K562 (cell line): ENCODE results near the gene POU2F1. TPM values are rescaled to one million over a fixed set of nuclear protein-coding genes. Genes with fewer than 3 reads are reported as not detected.
A peak's percentile ranks its signal among the peaks of the same experiment; 100 is the strongest.

Source experiments
- ATAC-seq: fragments of 200-7000 bp; cut with Tn5 transposase; 3 replicates; pipeline ENCODE4 v1.9.1; 2020; ENCODE audit warnings: moderate library complexity
- BruUV-seq: library from RNA; stranded (reverse); fragments of 400-500 nt; replicated peaks from 2 replicates; lab custom pipeline; 2021; lab: Mats Ljungman, UMichigan
- CTCF ChIA-PET: fragments of 300-600 bp; formaldehyde crosslinking; extraction: SDS; loops from one replicate; lab custom pipeline; 2021; ENCODE audit warnings: low intra/inter-chr PET ratio; lab: Yijun Ruan, JAX
- POLR2A ChIA-PET: fragments of 300-600, 350-650 bp; sonication (Branson Sonifier 250); formaldehyde crosslinking; extraction: SDS; loops from one replicate; lab custom pipeline; 2021; ENCODE audit warnings: antibody characterized with exemption, inconsistent platforms; lab: Yijun Ruan, JAX
- DNase-seq, 4 experiments: peaks; one replicate each; pipeline versions ENCODE4 v3.0.0 to v3.0.0-alpha.2; 2011 to 2018; ENCODE audit warnings: low spot score in 3 of 4, mixed read lengths in 3 of 4; ENCODE audit errors: extremely low read depth in 1 of 4
- FAIRE-seq: peaks from 2 replicates; lab custom pipeline; 2011; peaks lifted over from hg19 to GRCh38; lab: Jason Lieb, UNC
- H2AFZ ChIP-seq: 2 replicates; pipeline ENCODE4 v1.6.0; 2011; ENCODE audit warnings: low read depth, low read length, control low read depth, inconsistent platforms
- H3K27ac ChIP-seq: fragments of 200-600 bp; 3 replicates; pipeline ENCODE4 v1.8.0; 2011; ENCODE audit warnings: low read depth, mild to moderate bottlenecking, control low read depth, inconsistent platforms, low read length, moderate library complexity, mixed read lengths; ENCODE audit errors: extremely low read depth
- H3K27me3 ChIP-seq, 2 experiments: fragments of 300-600 bp in 1 of 2; 2 replicates in 1 of 2; 3 replicates in 1 of 2; pipeline versions ENCODE4 v1.6.0 to v1.8.0; 2011; ENCODE audit warnings: inconsistent platforms in 2 of 2, low read length in 2 of 2, mild to moderate bottlenecking in 1 of 2, mixed read lengths in 1 of 2, moderate library complexity in 1 of 2; ENCODE audit not compliant: control insufficient read depth in 2 of 2, insufficient read depth in 2 of 2
- H3K36me3 ChIP-seq: fragments of 300-600 bp; 3 replicates; pipeline ENCODE4 v1.8.0; 2011; ENCODE audit warnings: mild to moderate bottlenecking, low read length, inconsistent platforms; ENCODE audit not compliant: control insufficient read depth, insufficient read depth
- H3K4me1 ChIP-seq, 2 experiments: fragments of 200-600 bp in 1 of 2; replicated peaks in 1 of 2; 2 replicates in 1 of 2; 3 replicates in 1 of 2; pipeline versions ENCODE4 v1.5.1 to v1.8.0; 2011; ENCODE audit warnings: inconsistent platforms in 2 of 2, low read length in 2 of 2, mild to moderate bottlenecking in 1 of 2, mixed read lengths in 1 of 2, moderate library complexity in 1 of 2; ENCODE audit not compliant: control insufficient read depth in 2 of 2, insufficient read depth in 2 of 2
- H3K4me2 ChIP-seq: 2 replicates; pipeline ENCODE4 v1.6.1; 2011; ENCODE audit warnings: low read length, control low read depth, inconsistent platforms, mixed read lengths; ENCODE audit not compliant: insufficient read depth
- H3K4me3 ChIP-seq: fragments of 200-600 bp; sonication (generic), shearing (Covaris generic); 2 replicates; pipeline ENCODE4 v1.5.1; 2016; ENCODE audit warnings: control low read depth, inconsistent platforms
- H3K79me2 ChIP-seq: fragments of 200-600 bp; 3 replicates; pipeline ENCODE4 v1.8.0; 2011; ENCODE audit warnings: low read length, inconsistent platforms; ENCODE audit not compliant: control insufficient read depth, insufficient read depth
- H3K9ac ChIP-seq, 2 experiments: 2 replicates each; pipeline versions ENCODE4 v1.6.0 to v1.6.1; 2011; ENCODE audit warnings: low read depth in 2 of 2, low read length in 2 of 2, control low read depth in 1 of 2, inconsistent platforms in 1 of 2, mild to moderate bottlenecking in 1 of 2, mixed read lengths in 1 of 2; ENCODE audit not compliant: insufficient read depth in 1 of 2
- H3K9me1 ChIP-seq: one replicate; pipeline ENCODE4 v1.6.0; 2011; ENCODE audit warnings: inconsistent platforms, mild to moderate bottlenecking, low read length, moderate library complexity; ENCODE audit not compliant: control insufficient read depth, insufficient read depth
- H3K9me3 ChIP-seq: replicated peaks from 2 replicates; pipeline ENCODE4 v1.5.1; 2011; ENCODE audit warnings: low read depth, low read length, inconsistent platforms; ENCODE audit not compliant: control insufficient read depth, insufficient read depth
- H4K20me1 ChIP-seq: replicated peaks from 2 replicates; pipeline ENCODE4 v1.6.1; 2011; ENCODE audit warnings: low read length, inconsistent platforms, mixed read lengths; ENCODE audit not compliant: control insufficient read depth, insufficient read depth
- ARID2 ChIP-seq: fragments of 450-650 bp; IDR thresholded peaks from 2 replicates; pipeline ENCODE4 v1.6.1; 2017; ENCODE audit warnings: antibody characterized with exemption, mild to moderate bottlenecking
- CXXC5 ChIP-seq: fragments of 250-450 bp; sonication (Bioruptor Pico); IDR thresholded peaks from 2 replicates; pipeline ENCODE4 v1.8.0; 2022; ENCODE audit warnings: inconsistent platforms, mild to moderate bottlenecking, moderate library complexity
- MITF ChIP-seq: IDR thresholded peaks from 2 replicates; pipeline ENCODE4 v1.6.1; 2014; ENCODE audit warnings: antibody characterized with exemption
- PRDM10 ChIP-seq: fragments of 450-650 bp; IDR thresholded peaks from 2 replicates; pipeline ENCODE4 v1.6.1; 2018; ENCODE audit not compliant: partially characterized antibody
- ZNF436 ChIP-seq: fragments of 250-450, 450-650 bp; sonication (Bioruptor Pico); formaldehyde crosslinking; IDR thresholded peaks from 2 replicates; pipeline ENCODE4 v1.7.0; 2020; ENCODE audit warnings: mild to moderate bottlenecking
- WGBS: fragments of 100-300 bp; shearing (Covaris generic); methylation state at CpG from one replicate; pipeline ENCODE4 v1.1.6; 2016; ENCODE audit warnings: low coverage, mixed read lengths; ENCODE audit not compliant: insufficient coverage; ENCODE audit errors: missing lambda C conversion rate; 5-methylcytosine and 5-hydroxymethylcytosine counted together
- in situ Hi-C: fragments of 300-500 bp; cut with MboI; formaldehyde crosslinking; loops from 4 replicates; pipeline ENCODE4 v1.15.0; 2018; ENCODE audit warnings: inconsistent platforms, mixed read lengths
- intact Hi-C: fragments of 100-400 bp; cut with micrococcal nuclease; formaldehyde crosslinking; loops from 2 replicates; pipeline ENCODE4 v1.14.2; 2022
- polyA plus RNA-seq, 8 experiments: library from polyadenylated mRNA; depleted of rRNA in 4 of 8; stranded (reverse) in 5 of 8; unstranded in 3 of 8; fragments of >200 nt; fragmentation: Nextera tagmentation in 2 of 8; fragmentation: Illumina TruSeq in 1 of 8; extraction: Ambion mirVana in 2 of 8; extraction: Trizol in 1 of 8; gene quantifications; 2 replicates each; pipeline versions ENCODE4 v1.2.1 to v1.2.3, GENCODE V29; 2011 to 2014; ENCODE audit warnings: inconsistent platforms in 1 of 8, missing spikeins in 1 of 8
- total RNA-seq, 7 experiments: library from RNA; depleted of rRNA in 6 of 7; stranded (reverse); fragments of >200 nt in 6 of 7; fragmentation: Illumina TruSeq in 2 of 7; extraction: Trizol in 2 of 7; gene quantifications; 2 replicates each; pipeline versions ENCODE4 v1.2.1 to v1.2.3, GENCODE V29; 2011 to 2021; ENCODE audit warnings: low replicate concordance in 1 of 7

The POU2F1 gene
- total and polyA plus RNA-seq, 9 of the 15 experiments (the other 6 are each of a cell fraction or from before 2014, with no cell fraction given), result 2.6 to 22.3 (median 8.8) TPM

- FAIRE-seq (no peak), ATAC-seq (no peak), DNase-seq (no peak)
- no peaks in the 10 kb centered on the region; the same call in 1 of the 2 replicates for H3K9me3 ChIP-seq
- H3K4me1 ChIP-seq, result peaks cover 5 to 38% of the 10 kb centered on the region in 2 experiments; a peak in 4 of 5 replicates
- H3K4me3 ChIP-seq, result no peak overlapping the region
- H3K79me2 ChIP-seq, result peaks cover 87% of the 10 kb centered on the region
- WGBS, result 94% methylated on average over 2 of the region's 2 CpGs
- H4K20me1 ChIP-seq, result no peaks in the 10 kb centered on the region; the same call in 1 of the 2 replicates
- BruUV-seq, result no TSS peak
- intact Hi-C loops (no loop called here), in situ Hi-C loops (no loop called here)
- CTCF ChIA-PET, result no interaction called here
- no peak overlapping the region for H3K9ac ChIP-seq
- H3K9me1 ChIP-seq, result no peaks in the 10 kb centered on the region
- POLR2A ChIA-PET, result interaction anchor here (1.2 to 3.6 kb wide), 5 partner anchors 8 to 26 kb away, joined by 3 to 18 read pairs (median 7); partner anchors contain the start of gene POU2F1
- TF ChIP-seq CXXC5 (CRISPR knock-in tag), result no peak
- TF ChIP-seq MITF, result no peak
- no peak for TF ChIP-seq ZNF436 (CRISPR knock-in tag)
- TF ChIP-seq, all 486 proteins: peak for 0
- no peak overlapping the region for H3K27ac ChIP-seq
- no peaks in the 10 kb centered on the region for H3K27me3 ChIP-seq
- no peak overlapping the region for H2AFZ ChIP-seq
- H3K4me2 ChIP-seq, result no peak overlapping the region
- no peaks in the 10 kb centered on the region for H3K36me3 ChIP-seq
Observed at GRCh38 chr1:167232801-167233200, 12.1 kb downstream of the POU2F1 start.

- TF ChIP-seq ARID2, result no peak
- peak; percentile 39 for TF ChIP-seq PRDM10
- in situ Hi-C loops (no loop called here), intact Hi-C loops (no loop called here)
- POLR2A ChIA-PET, result interaction anchor here (1.3 to 3.6 kb wide), 4 partner anchors 10 to 25 kb away, joined by 3 to 18 read pairs (median 9); partner anchors contain the start of gene POU2F1
- no peak overlapping the region for H2AFZ ChIP-seq
- no peaks in the 10 kb centered on the region for H3K9me1 ChIP-seq
- DNase-seq (no peak), FAIRE-seq (no peak), ATAC-seq (no peak)
- no peaks in the 10 kb centered on the region; the same call in 1 of the 2 replicates for H3K9me3 ChIP-seq
- H4K20me1 ChIP-seq, result no peaks in the 10 kb centered on the region; the same call in 1 of the 2 replicates
- WGBS, result 20% methylated on average over 1 of the region's 1 CpG
- no peak overlapping the region for H3K27ac ChIP-seq
- no peaks in the 10 kb centered on the region for H3K36me3 ChIP-seq
- CTCF ChIA-PET, result no interaction called here
- H3K27me3 ChIP-seq, result no peaks in the 10 kb centered on the region
- no peak overlapping the region for H3K4me3 ChIP-seq
- H3K4me2 ChIP-seq, result no peak overlapping the region
- peaks cover 7 to 36% of the 10 kb centered on the region in 2 experiments; a peak in 4 of 5 replicates for H3K4me1 ChIP-seq
- BruUV-seq, result no TSS peak
- H3K9ac ChIP-seq, result no peak overlapping the region
- H3K79me2 ChIP-seq, result peaks cover 87% of the 10 kb centered on the region
Observed at GRCh38 chr1:167233373-167233772, 12.7 kb downstream of the POU2F1 start.
